IgD-negative memory B cell (primary cell): ENCODE data around the gene MAGEB6. TPM values are rescaled to one million over a fixed set of nuclear protein-coding genes. Genes with fewer than 3 reads are reported as not detected.
A peak's percentile ranks its signal among the peaks of the same experiment; 100 is the strongest.
"Not testable (repeated sequence)": the region's sequence is repeated elsewhere in the genome, so short reads cannot be mapped to it uniquely, and the experiment has no call there.

Source experiments
- H3K27ac Mint-ChIP-seq, 3 donors: one replicate each; pipeline ENCODE4 v1.8.0; 2020 to 2022; ENCODE audit warnings: mild to moderate bottlenecking in 3 of 3, mixed read lengths in 3 of 3, moderate library complexity in 1 of 3
- H3K27me3 Mint-ChIP-seq: one replicate; pipeline ENCODE4 v1.8.0; 2021; ENCODE audit warnings: mixed read lengths
- H3K36me3 Mint-ChIP-seq: one replicate; pipeline ENCODE4 v1.8.0; 2020; ENCODE audit warnings: mild to moderate bottlenecking, mixed read lengths
- H3K4me1 Mint-ChIP-seq, 3 donors: one replicate each; pipeline ENCODE4 v1.8.0; 2020 to 2022; ENCODE audit warnings: mixed read lengths in 3 of 3, mild to moderate bottlenecking in 1 of 3
- H3K4me3 Mint-ChIP-seq, 4 donors: one replicate each; pipeline ENCODE4 v1.8.0; 2020 to 2022; ENCODE audit warnings: mild to moderate bottlenecking in 4 of 4, mixed read lengths in 4 of 4, moderate library complexity in 3 of 4
- H3K9me3 Mint-ChIP-seq, 3 donors: one replicate each; pipeline ENCODE4 v1.8.0; 2020 to 2021; ENCODE audit warnings: mixed read lengths in 3 of 3, mild to moderate bottlenecking in 1 of 3
- polyA plus RNA-seq: library from polyadenylated mRNA; unstranded; fragments of 300-500 nt; fragmentation: Illumina TruSeq; gene quantifications from one replicate; pipeline ENCODE4 v1.2.3, GENCODE V29; 2021

The MAGEB6 gene
- polyA plus RNA-seq: not detected

GRCh38 chrX:26192204-26192603 lies at the start of gene MAGEB6:
Gene MAGEB6 (plus strand): TSS chrX:26192440. CDS start chrX:26193847, 1,407 bp downstream.
- Mint-ChIP-seq H3K4me1 (no peaks in the 10 kb centered on the region), H3K27me3 (no peaks in the 10 kb centered on the region), H3K4me3 (no peak within 1 kb of the TSS), H3K9me3 (peaks cover 0 to 7% (median 0%) of the 10 kb centered on the region in 3 donors), H3K36me3 (no peaks in the 10 kb centered on the region), H3K27ac (peak within 1 kb of the TSS in 1 of 3 donors; percentile 26)

- no peak overlapping the region for H3K27ac Mint-ChIP-seq
- H3K4me1 Mint-ChIP-seq: no peaks in the 10 kb centered on the region
- peaks cover 2% of the 10 kb centered on the region for H3K36me3 Mint-ChIP-seq
- H3K27me3 Mint-ChIP-seq: no peaks in the 10 kb centered on the region
- no peak overlapping the region for H3K4me3 Mint-ChIP-seq
- peaks cover 0 to 3% (median 2%) of the 10 kb centered on the region in 3 donors for H3K9me3 Mint-ChIP-seq
Measured at GRCh38 chrX:26146024-26146423, 46.2 kb upstream of the MAGEB6 start.

GRCh38 chrX:26160301-26160700 lies 31.9 kb upstream of the MAGEB6 start, which contains the start of gene MAGEB6B:
Gene MAGEB6B (plus strand): TSS chrX:26160601. CDS start chrX:26160601, 0 bp downstream.
- Mint-ChIP-seq H3K27ac (no peak within 1 kb of the TSS), H3K27me3 (no peaks in the 10 kb centered on the region), H3K36me3 (no peaks in the 10 kb centered on the region)

GRCh38 chrX:26203561-26203960 lies 11.3 kb downstream of the MAGEB6 start:
- H3K27ac Mint-ChIP-seq: no peak overlapping the region
- H3K36me3 Mint-ChIP-seq: no peaks in the 10 kb centered on the region
- H3K9me3 Mint-ChIP-seq: peaks cover 0 to 1% (median 0%) of the 10 kb centered on the region in 3 donors
- no peaks in the 10 kb centered on the region for H3K4me1 Mint-ChIP-seq
- no peaks in the 10 kb centered on the region for H3K27me3 Mint-ChIP-seq
- no peak overlapping the region for H3K4me3 Mint-ChIP-seq

More at GRCh38 chrX:26160301-26160700, 31.9 kb upstream of the MAGEB6 start, which contains the start of gene MAGEB6B:
- Mint-ChIP-seq H3K4me3 (no peak within 1 kb of the TSS), H3K4me1 (no peaks in the 10 kb centered on the region), H3K9me3 (peaks cover 2 to 11% (median 4%) of the 10 kb centered on the region in 3 donors)

- not testable (repeated sequence) for H3K4me1 Mint-ChIP-seq, H3K36me3 Mint-ChIP-seq, H3K9me3 Mint-ChIP-seq, H3K4me3 Mint-ChIP-seq, H3K27ac Mint-ChIP-seq, H3K27me3 Mint-ChIP-seq
Measured at GRCh38 chrX:26204717-26205116, 12.5 kb downstream of the MAGEB6 start.

GRCh38 chrX:26208012-26208411 lies 15.8 kb downstream of the MAGEB6 start:
- Mint-ChIP-seq H3K27ac (no peak overlapping the region), H3K27me3 (no peaks in the 10 kb centered on the region), H3K4me3 (no peak overlapping the region)

GRCh38 chrX:26215869-26216268 lies 23.6 kb downstream of the MAGEB6 start, which contains the start of gene MAGEB5:
Gene MAGEB5 (plus strand): TSS chrX:26216169. CDS start chrX:26217302, 1,133 bp downstream.
- Mint-ChIP-seq H3K9me3 (no peaks in the 10 kb centered on the region), H3K4me1 (no peaks in the 10 kb centered on the region), H3K36me3 (no peaks in the 10 kb centered on the region), H3K4me3 (no peak within 1 kb of the TSS), H3K27me3 (no peaks in the 10 kb centered on the region), H3K27ac (no peak within 1 kb of the TSS)

More at GRCh38 chrX:26208012-26208411, 15.8 kb downstream of the MAGEB6 start:
- no peaks in the 10 kb centered on the region for H3K36me3 Mint-ChIP-seq
- H3K9me3 Mint-ChIP-seq: no peaks in the 10 kb centered on the region
- H3K4me1 Mint-ChIP-seq: no peaks in the 10 kb centered on the region

- Mint-ChIP-seq H3K4me3 (no peak overlapping the region), H3K4me1 (no peaks in the 10 kb centered on the region), H3K27me3 (no peaks in the 10 kb centered on the region), H3K9me3 (peaks cover 0 to 4% (median 2%) of the 10 kb centered on the region in 3 donors), H3K36me3 (no peaks in the 10 kb centered on the region), H3K27ac (no peak overlapping the region)
Measured at GRCh38 chrX:26219351-26219750, 27.1 kb downstream of the MAGEB6 start.

- Mint-ChIP-seq H3K4me1 (no peaks in the 10 kb centered on the region), H3K27me3 (peaks cover 2% of the 10 kb centered on the region), H3K4me3 (no peak overlapping the region), H3K27ac (no peak overlapping the region), H3K9me3 (peaks cover 2 to 8% (median 5%) of the 10 kb centered on the region in 3 donors), H3K36me3 (no peaks in the 10 kb centered on the region)
Measured at GRCh38 chrX:26234177-26234576, 41.9 kb downstream of the MAGEB6 start.

Other genes with a start within 250 kb of the MAGEB6 start
- not detected for gene MAGEB18, start 54.1 kb upstream of the MAGEB6 start, polyA plus RNA-seq
- gene MAGEB6B, start 31.8 kb upstream of the MAGEB6 start, polyA plus RNA-seq: not detected
- not detected for gene MAGEB5, start 23.7 kb downstream of the MAGEB6 start, polyA plus RNA-seq